Measurements from ENCODE around the gene MAP4K4.
"Not testable (repeated sequence)": the region's sequence is repeated elsewhere in the genome, so short reads cannot be mapped to it uniquely, and the experiment has no call there.

Gene MAP4K4

GRCh38 chr2:101895039-101895438 lies 197.5 kb downstream of the MAP4K4 start:
- Mint-ChIP-seq H3K4me1 (peaks cover 9% of the 10 kb centered on the region), H3K4me3 (no peak overlapping the region), H3K27ac (peak overlapping the region; percentile 12), H3K36me3 (peaks cover 19% of the 10 kb centered on the region), H3K27me3 (no peaks in the 10 kb centered on the region), H3K9me3 (no peaks in the 10 kb centered on the region)

DNA sequence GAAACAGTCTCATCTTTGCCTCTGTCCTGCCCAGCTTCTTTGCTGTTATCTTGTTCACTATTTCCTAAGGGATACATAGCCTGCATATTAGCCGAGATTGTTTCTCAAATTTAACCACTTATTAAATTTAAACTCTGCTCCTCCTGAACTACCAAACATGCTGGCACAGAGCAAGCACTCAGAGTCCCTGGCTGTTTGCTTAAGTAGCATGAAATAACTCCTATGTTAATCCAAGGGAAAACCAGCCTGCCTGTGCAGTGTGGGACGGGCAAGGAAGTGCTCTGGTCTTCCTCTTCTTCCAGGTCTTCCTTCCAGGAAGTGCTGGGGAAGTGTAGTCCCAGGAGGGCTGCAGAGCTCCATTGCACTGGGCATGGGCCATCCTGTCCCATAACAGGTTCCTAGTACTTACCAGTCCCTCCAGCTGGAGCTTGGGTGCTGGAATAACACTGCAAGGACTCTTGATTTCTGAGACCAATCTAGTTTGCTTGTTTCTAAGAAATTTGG lies 198.4 kb downstream of the MAP4K4 start:
- Mint-ChIP-seq H3K36me3 (peaks cover 19% of the 10 kb centered on the region), H3K9me3 (no peaks in the 10 kb centered on the region), H3K4me3 (no peak overlapping the region), H3K27me3 (no peaks in the 10 kb centered on the region), H3K27ac (no peak overlapping the region), H3K4me1 (peaks cover 16% of the 10 kb centered on the region)

- no peaks in the 10 kb centered on the region for H3K9me3 Mint-ChIP-seq
- peaks cover 12% of the 10 kb centered on the region for H3K4me1 Mint-ChIP-seq
- peaks cover 13% of the 10 kb centered on the region for H3K36me3 Mint-ChIP-seq
- no peak overlapping the region for H3K4me3 Mint-ChIP-seq
- H3K27me3 Mint-ChIP-seq = no peaks in the 10 kb centered on the region
- no peak overlapping the region for H3K27ac Mint-ChIP-seq
These were observed 199.8 kb downstream of the MAP4K4 start for GRCh38 chr2:101897301-101897700.

DNA sequence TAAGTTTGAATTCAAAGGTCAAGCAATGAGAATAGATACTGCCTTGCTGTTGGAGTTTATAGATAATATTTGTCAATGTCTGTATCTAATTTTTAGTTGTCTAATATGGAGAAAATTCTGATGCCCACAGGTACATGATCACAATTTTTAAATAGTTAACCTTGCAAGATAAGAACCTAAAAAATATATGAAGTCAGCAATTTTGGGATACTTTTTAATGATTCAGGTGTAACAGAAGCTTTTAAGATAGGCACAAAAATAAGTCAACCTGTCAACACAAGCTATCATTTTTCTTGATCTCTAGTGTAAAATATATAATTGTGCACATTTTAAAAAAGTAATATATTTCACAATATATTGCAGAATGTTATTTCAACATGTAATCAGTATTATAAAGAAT lies 201.8 kb downstream of the MAP4K4 start:
- Mint-ChIP-seq H3K27me3 (no peaks in the 10 kb centered on the region), H3K27ac (no peak overlapping the region), H3K9me3 (no peaks in the 10 kb centered on the region), H3K36me3 (peaks cover 2% of the 10 kb centered on the region), H3K4me1 (peaks cover 9% of the 10 kb centered on the region), H3K4me3 (no peak overlapping the region)

GRCh38 chr2:101899871-101900270 lies 202.4 kb downstream of the MAP4K4 start:
- Mint-ChIP-seq H3K27ac (no peak overlapping the region), H3K4me1 (peaks cover 9% of the 10 kb centered on the region), H3K9me3 (no peaks in the 10 kb centered on the region), H3K4me3 (no peak overlapping the region), H3K27me3 (no peaks in the 10 kb centered on the region), H3K36me3 (peaks cover 2% of the 10 kb centered on the region)

GRCh38 chr2:101900375-101900774 lies 202.9 kb downstream of the MAP4K4 start:
- Mint-ChIP-seq H3K9me3 (no peaks in the 10 kb centered on the region), H3K4me3 (no peak overlapping the region), H3K36me3 (peaks cover 2% of the 10 kb centered on the region), H3K4me1 (peaks cover 9% of the 10 kb centered on the region), H3K27ac (peak overlapping the region; percentile 82), H3K27me3 (no peaks in the 10 kb centered on the region)

- peaks cover 2% of the 10 kb centered on the region for H3K36me3 Mint-ChIP-seq
- H3K4me1 Mint-ChIP-seq = peaks cover 9% of the 10 kb centered on the region
- no peak overlapping the region for H3K4me3 Mint-ChIP-seq
- no peaks in the 10 kb centered on the region for H3K9me3 Mint-ChIP-seq
- no peak overlapping the region for H3K27ac Mint-ChIP-seq
- peaks cover 1% of the 10 kb centered on the region for H3K27me3 Mint-ChIP-seq
These were observed 203.7 kb downstream of the MAP4K4 start for GRCh38 chr2:101901241-101901640.

GRCh38 chr2:101902169-101902568 lies 204.7 kb downstream of the MAP4K4 start:
- Mint-ChIP-seq H3K27me3 (peaks cover 1% of the 10 kb centered on the region), H3K36me3 (no peaks in the 10 kb centered on the region), H3K27ac (no peak overlapping the region), H3K4me3 (no peak overlapping the region), H3K9me3 (no peaks in the 10 kb centered on the region), H3K4me1 (peaks cover 9% of the 10 kb centered on the region)

DNA sequence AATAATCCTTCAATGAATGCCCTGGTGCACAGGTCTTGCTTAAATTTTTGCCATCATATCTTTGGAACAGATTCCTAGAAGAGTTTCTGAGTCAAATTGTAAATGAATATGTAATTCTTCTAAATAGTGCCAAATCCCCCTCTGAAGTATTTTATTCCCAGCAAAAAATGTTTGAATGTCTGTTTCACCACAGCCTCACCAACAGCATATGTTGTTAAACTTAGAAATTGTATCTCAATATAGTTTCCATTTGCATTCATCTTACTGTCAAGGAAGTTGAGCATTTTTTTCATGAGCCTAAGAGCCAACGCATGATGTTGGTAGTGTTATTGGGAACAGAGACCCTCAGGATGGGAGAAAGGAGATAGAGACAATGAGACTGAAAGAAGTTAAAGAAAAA lies 207.4 kb downstream of the MAP4K4 start:
- Mint-ChIP-seq H3K4me3 (no peak overlapping the region), H3K36me3 (peaks cover 2% of the 10 kb centered on the region), H3K27ac (no peak overlapping the region), H3K4me1 (peaks cover 8% of the 10 kb centered on the region), H3K9me3 (no peaks in the 10 kb centered on the region), H3K27me3 (peaks cover 1% of the 10 kb centered on the region)

- Mint-ChIP-seq H3K4me3 (no peak overlapping the region), H3K27ac (no peak overlapping the region), H3K36me3 (peaks cover 5% of the 10 kb centered on the region), H3K9me3 (peaks cover 9% of the 10 kb centered on the region), H3K4me1 (no peaks in the 10 kb centered on the region), H3K27me3 (peaks cover 7% of the 10 kb centered on the region)
These were observed 208.3 kb downstream of the MAP4K4 start for GRCh38 chr2:101905746-101906336.

GRCh38 chr2:101909760-101910159 lies 212.3 kb downstream of the MAP4K4 start:
- H3K4me1 Mint-ChIP-seq = peaks cover 5% of the 10 kb centered on the region
- peaks cover 15% of the 10 kb centered on the region for H3K27me3 Mint-ChIP-seq
- H3K27ac Mint-ChIP-seq = no peak overlapping the region
- H3K36me3 Mint-ChIP-seq = peaks cover 5% of the 10 kb centered on the region
- peaks cover 9% of the 10 kb centered on the region for H3K9me3 Mint-ChIP-seq
- H3K4me3 Mint-ChIP-seq = no peak overlapping the region

GRCh38 chr2:101912545-101912944 lies 215.0 kb downstream of the MAP4K4 start:
- Mint-ChIP-seq H3K4me3 (no peak overlapping the region), H3K4me1 (peaks cover 5% of the 10 kb centered on the region), H3K27me3 (peaks cover 15% of the 10 kb centered on the region), H3K27ac (no peak overlapping the region), H3K36me3 (peaks cover 5% of the 10 kb centered on the region), H3K9me3 (peaks cover 9% of the 10 kb centered on the region)

DNA sequence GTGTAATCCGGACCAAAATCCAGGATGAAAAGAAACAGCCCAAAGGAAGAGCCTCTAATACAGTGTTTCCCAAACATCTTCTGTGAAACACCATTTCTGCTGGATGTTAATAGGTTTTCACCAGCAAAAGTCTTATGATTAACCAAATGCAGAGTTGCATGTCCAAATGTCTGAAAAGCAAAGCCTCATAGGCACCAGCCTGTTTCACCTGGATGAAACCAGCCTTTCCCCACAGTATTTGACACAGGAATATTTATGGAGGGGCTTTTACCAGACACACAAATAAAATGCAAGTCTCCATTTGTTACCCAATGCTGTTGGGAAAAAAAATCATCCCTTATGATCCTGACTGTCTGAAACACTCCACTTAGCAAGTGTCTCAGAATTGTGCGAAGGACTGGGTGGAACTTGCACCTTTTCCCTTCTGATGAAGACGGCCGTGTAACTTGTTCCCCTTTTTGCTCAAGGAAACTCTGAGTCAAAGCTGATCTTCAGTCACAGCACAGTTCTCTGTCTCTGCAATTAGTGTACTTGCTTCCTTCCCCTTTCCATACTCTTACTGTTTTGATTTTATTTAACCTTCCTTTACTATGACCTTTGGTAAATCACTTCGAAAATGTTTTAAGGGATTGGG lies 223.9 kb downstream of the MAP4K4 start:
- Mint-ChIP-seq H3K9me3 (peaks cover 12% of the 10 kb centered on the region), H3K4me1 (no peaks in the 10 kb centered on the region), H3K36me3 (peaks cover 11% of the 10 kb centered on the region), H3K27ac (no peak overlapping the region), H3K4me3 (no peak overlapping the region), H3K27me3 (peaks cover 3% of the 10 kb centered on the region)

- Mint-ChIP-seq H3K4me1 (no peaks in the 10 kb centered on the region), H3K9me3 (peaks cover 12% of the 10 kb centered on the region), H3K4me3 (no peak overlapping the region), H3K27me3 (peaks cover 3% of the 10 kb centered on the region), H3K27ac (no peak overlapping the region), H3K36me3 (peaks cover 11% of the 10 kb centered on the region)
These were observed 224.4 kb downstream of the MAP4K4 start for GRCh38 chr2:101921953-101922325.

DNA sequence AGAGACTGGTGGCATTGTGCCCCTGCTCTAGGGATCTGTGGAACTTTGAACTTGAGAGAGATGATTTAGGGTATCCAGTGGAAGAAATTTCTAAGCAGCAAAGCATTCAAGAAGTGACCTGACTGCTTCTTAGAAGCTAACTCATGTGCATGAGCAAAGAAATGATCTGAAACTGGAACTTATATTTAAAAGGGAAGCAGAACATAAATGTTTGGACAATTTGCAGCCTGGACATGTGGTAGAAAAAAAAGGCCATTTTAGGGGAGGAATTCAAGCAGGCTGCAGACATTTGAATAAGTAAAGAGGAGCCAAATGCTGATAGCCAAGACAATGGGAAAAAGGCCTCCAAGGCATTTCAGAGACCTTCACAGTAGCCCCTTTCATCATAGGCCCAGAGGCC lies 226.8 kb downstream of the MAP4K4 start:
- not testable (repeated sequence) for H3K27ac Mint-ChIP-seq, H3K27me3 Mint-ChIP-seq, H3K4me3 Mint-ChIP-seq, H3K4me1 Mint-ChIP-seq
- H3K9me3 Mint-ChIP-seq = peaks cover 12% of the 10 kb centered on the region
- peaks cover 12% of the 10 kb centered on the region for H3K36me3 Mint-ChIP-seq

DNA sequence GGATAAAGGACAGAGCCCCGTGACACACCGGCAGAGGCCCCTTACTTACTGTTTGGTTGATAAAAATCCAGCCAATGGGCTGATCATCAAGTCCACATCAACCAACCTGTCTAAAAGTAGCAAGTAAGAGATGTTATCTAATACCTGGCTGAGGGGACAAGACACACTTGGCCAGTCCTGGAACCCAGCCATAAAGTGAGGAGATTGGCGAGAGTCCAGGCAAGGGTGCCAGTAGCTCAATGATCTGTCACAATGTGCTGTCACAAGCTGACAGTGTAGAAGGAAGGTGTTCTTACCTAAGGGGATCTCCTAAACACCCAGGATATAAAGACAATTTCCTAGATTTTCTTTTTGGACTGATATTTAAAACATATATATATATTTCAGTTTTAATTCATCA lies 232.5 kb downstream of the MAP4K4 start:
- Mint-ChIP-seq H3K4me1 (no peaks in the 10 kb centered on the region), H3K36me3 (peaks cover 3% of the 10 kb centered on the region), H3K27me3 (peaks cover 6% of the 10 kb centered on the region), H3K4me3 (no peak overlapping the region), H3K9me3 (no peaks in the 10 kb centered on the region), H3K27ac (no peak overlapping the region)

DNA sequence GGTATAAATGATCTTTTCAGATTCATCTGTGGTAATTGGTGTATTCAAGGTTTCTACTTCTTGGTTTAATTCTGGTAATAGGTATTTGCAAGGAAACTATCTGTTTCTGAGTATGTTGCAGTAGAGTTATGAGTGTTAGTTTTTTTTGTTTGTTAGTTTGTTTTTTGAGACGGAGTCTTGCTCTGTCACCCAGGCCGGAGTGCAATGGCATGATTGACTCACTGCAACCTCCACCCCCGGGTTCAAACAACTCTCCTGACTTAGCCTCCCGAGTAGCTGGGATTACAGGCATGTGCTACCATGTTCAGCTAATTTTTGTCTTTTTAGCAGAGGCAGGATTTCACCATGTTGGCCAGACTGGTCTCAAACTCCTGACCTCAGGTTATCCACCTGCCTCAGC lies 233.3 kb downstream of the MAP4K4 start:
- Mint-ChIP-seq H3K27me3 (peaks cover 6% of the 10 kb centered on the region), H3K27ac (no peak overlapping the region), H3K36me3 (peaks cover 3% of the 10 kb centered on the region), H3K4me1 (no peaks in the 10 kb centered on the region), H3K4me3 (no peak overlapping the region), H3K9me3 (no peaks in the 10 kb centered on the region)
